CD4-positive, alpha-beta T cell treated with Interleukin-6 for 4 hours (primary cell): ENCODE data around the gene PARP6.

ENCODE experiments used
- DNase-seq: peaks from one replicate; pipeline ENCODE4 v3.0.0-alpha.2; 2020; ENCODE audit warnings: mixed read lengths

The PARP6 gene

GRCh38 chr15:72272213-72272996 is at the start of gene PARP6:
Gene PARP6, minus strand, starts transcription at chr15:72272554. Its CDS starts 5,077 bp downstream, at chr15:72267477.
- DNase-seq = peak; percentile 99

- DNase-seq = peak; percentile 73
Measured at GRCh38 chr15:72319985-72320671, 47.8 kb upstream of the PARP6 start, which contains the start of gene CELF6. Gene CELF6, minus strand, starts transcription at chr15:72320157. Its CDS starts 283 bp downstream, at chr15:72319874.

- DNase-seq = peak; percentile 62
Measured at GRCh38 chr15:72319360-72319984, 47.1 kb upstream of the PARP6 start.

GRCh38 chr15:72318408-72318942 is 46.1 kb upstream of the PARP6 start:
- DNase-seq = no peak

- no peak for DNase-seq
Measured at GRCh38 chr15:72315706-72316370, 43.5 kb upstream of the PARP6 start.

GRCh38 chr15:72313881-72314280 is 41.5 kb upstream of the PARP6 start:
- DNase-seq = no peak

GRCh38 chr15:72313448-72313840 is 41.1 kb upstream of the PARP6 start:
- DNase-seq = no peak

GRCh38 chr15:72312605-72313447 is 40.5 kb upstream of the PARP6 start:
- peak; percentile 65 for DNase-seq

- no peak for DNase-seq
Measured at GRCh38 chr15:72307026-72307425, 34.7 kb upstream of the PARP6 start.

GRCh38 chr15:72306211-72306785 is 33.9 kb upstream of the PARP6 start:
- peak; percentile 55 for DNase-seq

GRCh38 chr15:72304596-72304995 is 32.2 kb upstream of the PARP6 start:
- no peak for DNase-seq

GRCh38 chr15:72302955-72303354 is 30.6 kb upstream of the PARP6 start:
- no peak for DNase-seq

GRCh38 chr15:72289597-72290325 is 17.4 kb upstream of the PARP6 start:
- DNase-seq = no peak

GRCh38 chr15:72288796-72289596 is 16.6 kb upstream of the PARP6 start:
- DNase-seq = no peak

GRCh38 chr15:72285927-72286516 is 13.7 kb upstream of the PARP6 start:
- peak; percentile 73 for DNase-seq

GRCh38 chr15:72285402-72285801 is 13.0 kb upstream of the PARP6 start:
- no peak for DNase-seq

GRCh38 chr15:72284781-72285180 is 12.4 kb upstream of the PARP6 start:
- DNase-seq = no peak

GRCh38 chr15:72281713-72282112 is 9.4 kb upstream of the PARP6 start:
- no peak for DNase-seq

- no peak for DNase-seq
Measured at GRCh38 chr15:72280751-72281150, 8.4 kb upstream of the PARP6 start.
